GM12872 (cell line): ENCODE data around the gene RCAN1.

ENCODE experiments used
- TF ChIP-seq, protein P1 (sequence below): IDR thresholded peaks from 3 replicates; pipeline ENCODE4 v1.5.1; 2011; ENCODE audit warnings: low read depth, mild to moderate bottlenecking, low read length, moderate library complexity; ENCODE audit not compliant: insufficient read depth

RCAN1 gene

DNA sequence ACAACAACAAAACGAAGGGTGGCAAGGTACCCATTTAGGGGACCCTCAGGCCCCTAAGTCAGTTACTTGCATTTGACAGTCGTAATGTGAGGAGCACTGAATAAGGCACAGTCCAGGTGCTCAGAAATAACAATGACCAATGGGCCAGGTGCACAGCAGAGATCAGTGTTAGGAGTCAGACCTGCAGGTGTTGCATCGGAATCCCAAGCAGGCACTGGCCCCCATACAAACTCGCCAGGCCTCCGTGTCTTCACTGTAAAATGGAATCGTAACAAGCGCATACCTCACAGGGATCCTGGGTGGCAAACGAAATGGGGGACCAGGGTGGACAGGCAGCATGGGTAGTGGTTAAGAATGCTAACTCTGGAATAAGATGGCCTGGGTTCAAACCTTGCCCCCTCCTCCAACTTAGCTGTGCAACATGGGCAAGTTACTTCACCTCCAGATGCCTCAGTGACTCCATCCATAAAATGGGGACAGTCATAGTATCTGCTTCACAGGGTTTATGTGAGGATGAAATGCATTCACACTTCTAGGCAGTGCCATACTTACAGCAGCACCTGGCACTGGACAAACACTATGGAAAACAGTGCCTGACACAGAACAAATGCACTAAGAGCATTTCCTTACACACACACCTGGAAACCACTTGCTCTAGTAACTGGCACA is 20.2 kb downstream of the RCAN1 start:
- TF ChIP-seq, protein P1, sequence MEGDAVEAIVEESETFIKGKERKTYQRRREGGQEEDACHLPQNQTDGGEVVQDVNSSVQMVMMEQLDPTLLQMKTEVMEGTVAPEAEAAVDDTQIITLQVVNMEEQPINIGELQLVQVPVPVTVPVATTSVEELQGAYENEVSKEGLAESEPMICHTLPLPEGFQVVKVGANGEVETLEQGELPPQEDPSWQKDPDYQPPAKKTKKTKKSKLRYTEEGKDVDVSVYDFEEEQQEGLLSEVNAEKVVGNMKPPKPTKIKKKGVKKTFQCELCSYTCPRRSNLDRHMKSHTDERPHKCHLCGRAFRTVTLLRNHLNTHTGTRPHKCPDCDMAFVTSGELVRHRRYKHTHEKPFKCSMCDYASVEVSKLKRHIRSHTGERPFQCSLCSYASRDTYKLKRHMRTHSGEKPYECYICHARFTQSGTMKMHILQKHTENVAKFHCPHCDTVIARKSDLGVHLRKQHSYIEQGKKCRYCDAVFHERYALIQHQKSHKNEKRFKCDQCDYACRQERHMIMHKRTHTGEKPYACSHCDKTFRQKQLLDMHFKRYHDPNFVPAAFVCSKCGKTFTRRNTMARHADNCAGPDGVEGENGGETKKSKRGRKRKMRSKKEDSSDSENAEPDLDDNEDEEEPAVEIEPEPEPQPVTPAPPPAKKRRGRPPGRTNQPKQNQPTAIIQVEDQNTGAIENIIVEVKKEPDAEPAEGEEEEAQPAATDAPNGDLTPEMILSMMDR: no peak

DNA sequence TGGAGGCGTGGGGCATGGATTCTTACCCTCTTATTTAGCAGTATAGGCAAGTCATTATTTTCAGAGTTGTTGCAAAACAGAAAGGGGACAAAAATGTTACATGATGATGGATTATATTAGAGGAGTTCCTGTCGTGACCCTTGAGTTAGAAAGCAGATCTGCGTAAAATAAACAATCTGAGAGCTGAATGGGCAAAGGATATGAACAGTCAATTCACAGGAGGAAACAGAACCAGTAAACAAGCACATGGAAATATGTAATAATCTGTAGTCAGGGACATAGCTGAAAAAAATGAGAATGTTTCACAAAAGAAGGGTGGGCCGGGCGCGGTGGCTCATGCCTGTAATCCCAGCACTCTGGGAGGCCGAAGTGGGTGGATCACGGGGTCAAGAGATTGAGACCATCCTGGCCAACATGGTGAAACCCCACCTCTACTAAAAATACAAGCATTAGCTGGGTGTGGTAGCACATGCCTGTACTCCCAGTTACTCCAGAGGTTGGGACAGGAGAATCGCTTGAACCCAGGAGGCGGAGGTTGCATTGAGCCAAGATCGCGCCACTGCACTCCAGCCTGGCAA is 20.9 kb downstream of the RCAN1 start:
- TF ChIP-seq, protein P1: no peak

DNA sequence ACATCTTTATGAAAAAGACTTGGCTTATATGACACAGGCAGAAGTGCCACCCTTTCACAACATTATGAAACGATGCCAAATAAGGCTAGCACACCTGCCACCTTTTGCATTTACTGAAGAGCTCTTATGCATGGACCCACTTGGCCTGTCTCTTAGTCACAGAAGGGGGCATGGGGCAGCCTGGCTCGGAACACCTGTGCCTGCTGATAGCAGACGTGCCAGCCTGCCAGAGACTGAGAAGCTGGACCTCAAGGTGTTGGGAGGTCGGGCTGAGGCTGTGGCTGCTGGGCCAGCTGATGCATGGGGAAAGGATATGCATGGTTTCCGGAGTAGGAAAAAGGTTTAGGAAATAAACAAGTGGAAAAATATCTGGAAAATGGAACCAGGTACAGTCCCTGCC is 21.5 kb downstream of the RCAN1 start:
- TF ChIP-seq, protein P1: no peak

DNA sequence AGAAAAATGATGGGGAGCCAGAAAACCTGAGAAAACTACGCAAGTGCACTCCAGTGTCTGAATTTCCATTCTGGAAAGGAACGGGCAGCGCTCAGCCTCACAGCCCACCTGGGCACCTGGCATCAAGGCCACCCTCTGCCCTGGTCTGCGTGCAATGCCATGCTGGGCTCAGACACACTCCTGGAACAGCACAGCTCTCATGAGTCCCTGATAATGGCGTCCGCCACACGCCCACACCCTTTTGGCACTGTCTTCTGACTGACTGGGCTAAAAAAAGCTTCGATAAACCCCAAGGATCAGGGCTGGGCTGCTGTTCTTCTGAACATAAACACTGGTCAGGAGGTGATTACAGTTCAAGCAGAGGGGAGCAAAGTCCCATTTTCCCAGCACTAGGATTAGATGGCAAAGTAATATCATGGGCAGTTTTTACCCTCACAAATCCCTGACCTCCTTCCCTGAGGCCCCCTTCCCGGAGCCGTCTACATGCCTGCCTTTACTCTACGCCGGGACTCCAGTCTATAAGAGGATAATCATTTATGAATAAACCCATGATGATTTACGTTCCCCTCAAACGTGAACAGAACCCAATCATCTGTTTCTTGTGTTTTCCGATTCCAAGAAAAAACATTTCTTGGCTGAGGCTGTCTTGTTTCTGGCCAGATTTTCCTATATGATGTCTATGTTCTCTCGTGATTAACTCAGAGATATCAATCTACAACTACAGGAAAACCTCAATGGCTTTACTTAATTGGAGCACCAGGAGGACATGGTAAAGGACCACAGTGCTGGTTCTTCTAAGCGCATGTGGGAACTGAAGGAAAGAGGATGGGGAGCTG is 22.6 kb downstream of the RCAN1 start:
- TF ChIP-seq, protein P1: no peak

DNA sequence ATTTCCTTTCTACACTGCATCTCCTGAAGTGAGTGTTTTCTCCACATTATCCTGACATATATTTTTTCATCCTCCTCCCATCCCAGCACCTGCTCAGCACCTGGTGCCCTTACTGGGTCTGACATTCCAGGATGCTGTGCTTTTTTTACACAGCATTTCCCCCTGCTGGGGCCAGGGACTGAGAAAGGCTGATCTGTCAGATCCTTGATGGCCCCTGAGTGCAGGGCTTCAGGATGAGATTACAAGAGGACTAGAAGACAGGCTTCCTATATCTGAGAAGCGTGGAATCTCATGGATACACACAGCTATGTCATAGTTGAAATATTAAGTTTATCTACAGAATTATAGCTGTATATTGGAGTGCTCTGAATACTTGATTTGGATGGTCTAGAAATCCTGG is 24.4 kb downstream of the RCAN1 start:
- TF ChIP-seq, protein P1: no peak

DNA sequence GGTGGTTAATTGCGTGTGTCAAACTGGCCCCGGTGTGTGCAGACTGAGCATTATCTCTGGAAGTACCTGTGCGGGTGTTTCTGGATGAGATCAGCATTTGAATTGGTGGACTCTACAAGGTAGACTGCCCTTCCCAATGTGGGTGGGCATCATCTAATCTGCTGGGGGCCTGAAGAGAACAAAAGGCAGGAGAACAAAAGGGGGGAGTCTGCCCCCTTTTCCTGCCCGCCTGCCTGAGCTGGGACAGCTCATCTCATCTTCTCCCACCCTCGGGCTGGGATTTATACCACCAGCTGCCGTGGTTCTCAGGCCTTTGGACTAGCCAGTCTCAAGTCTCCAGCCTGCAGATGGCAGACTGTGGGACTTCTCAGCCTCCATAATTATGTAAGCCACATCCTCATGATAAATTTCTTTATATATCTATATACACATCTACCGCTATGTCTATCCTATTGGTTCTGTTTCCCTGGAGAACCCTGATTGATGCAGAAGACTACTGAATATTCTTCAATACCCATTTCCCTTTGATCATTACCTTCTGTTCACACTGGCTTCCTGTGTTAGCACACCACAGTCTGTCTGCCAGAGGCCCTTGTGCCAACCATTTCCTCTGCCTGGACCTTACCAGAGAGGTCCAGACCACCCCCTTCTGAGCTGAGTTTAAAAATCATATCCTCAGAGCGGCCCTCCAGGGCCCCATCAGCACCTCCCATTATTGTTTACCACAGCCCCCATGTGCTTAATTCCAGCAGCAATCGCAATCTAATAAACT is 25.2 kb downstream of the RCAN1 start:
- TF ChIP-seq, protein P1: no peak

DNA sequence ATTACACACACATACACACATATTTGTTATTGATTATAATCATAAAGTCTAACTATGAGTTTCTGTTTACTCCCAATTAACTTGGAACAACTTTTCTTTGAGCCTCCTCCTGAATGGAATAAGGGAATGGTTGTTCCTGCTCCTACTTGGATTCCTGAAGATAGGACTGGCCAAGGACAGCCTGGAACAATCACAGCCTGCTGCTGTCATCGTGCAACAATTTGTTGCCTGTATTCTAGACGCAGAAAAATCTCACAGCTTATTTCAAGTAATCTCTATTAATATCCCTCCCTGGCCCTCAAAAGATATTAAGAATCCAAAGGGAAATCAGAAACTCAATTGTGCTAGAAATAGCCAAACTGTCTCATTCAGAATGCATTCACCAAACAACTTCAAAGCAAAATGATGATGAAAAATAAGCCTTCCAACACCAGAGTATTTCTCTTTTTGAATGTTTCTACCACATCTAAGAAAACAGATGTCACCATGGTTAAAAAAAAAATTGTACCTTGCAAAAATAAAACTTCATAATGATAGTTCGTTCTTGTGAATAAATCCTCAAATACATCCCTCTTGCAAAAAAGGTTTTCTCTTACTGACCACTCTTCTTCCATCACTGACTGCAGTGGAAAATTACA is 30.9 kb downstream of the RCAN1 start:
- TF ChIP-seq, protein P1: no peak
